Heart left ventricle (tissue), 16 donors: Measurements from ENCODE around the gene ABTB2. TPM values are rescaled to one million over a fixed set of nuclear protein-coding genes. Genes with fewer than 3 reads are reported as not detected.

ENCODE experiments used
- ATAC-seq, 4 donors: fragments of 200-7000 bp; cut with Tn5 transposase; one replicate each; pipeline ENCODE4 v1.9.1; 2020 to 2022; ENCODE audit warnings: moderate library complexity in 4 of 4, mild to moderate bottlenecking in 3 of 4, moderate number of reproducible peaks in 1 of 4
- DNase-seq, 5 donors: peaks; one replicate each; pipeline ENCODE4 v3.0.0-alpha.2; 2020
- H3K27ac ChIP-seq, 12 donors: fragments of 200-600 bp; sonication (generic) in 4 of 12; one replicate each; pipeline versions ENCODE4 v1.5.0 to v1.8.0; 2016 to 2022; ENCODE audit warnings: mild to moderate bottlenecking in 2 of 12
- H3K27me3 ChIP-seq, 9 donors: fragments of 200-600 bp; sonication (generic) in 2 of 9; one replicate each; pipeline versions ENCODE4 v1.5.1 to v1.8.0; 2016 to 2022; ENCODE audit warnings: mild to moderate bottlenecking in 3 of 9
- H3K36me3 ChIP-seq, 9 donors: fragments of 200-600 bp; sonication (generic) in 2 of 9; one replicate each; pipeline versions ENCODE4 v1.5.0 to v1.8.0; 2018 to 2022; ENCODE audit warnings: mild to moderate bottlenecking in 2 of 9
- H3K4me1 ChIP-seq, 12 donors: fragments of 200-600 bp; sonication (generic) in 4 of 12; one replicate each; pipeline versions ENCODE4 v1.5.0 to v1.8.0; 2016 to 2022; ENCODE audit warnings: mild to moderate bottlenecking in 3 of 12
- H3K4me3 ChIP-seq, 12 donors: fragments of 200-600 bp; sonication (generic) in 4 of 12; one replicate each; pipeline versions ENCODE4 v1.5.0 to v1.8.0; 2017 to 2022; ENCODE audit warnings: mild to moderate bottlenecking in 9 of 12, moderate library complexity in 4 of 12
- H3K9me3 ChIP-seq, 12 donors: fragments of 200-600 bp; sonication (generic) in 4 of 12; one replicate each; pipeline versions ENCODE4 v1.5.0 to v1.8.0; 2016 to 2022; ENCODE audit warnings: mild to moderate bottlenecking in 1 of 12
- CTCF ChIP-seq, 12 donors: fragments of 200-600 bp; sonication (generic) in 4 of 12; IDR thresholded peaks; one replicate each; pipeline versions ENCODE4 v1.5.0 to v1.8.0; 2018 to 2022; ENCODE audit warnings: antibody characterized with exemption in 12 of 12, mild to moderate bottlenecking in 5 of 12
- POLR2A ChIP-seq, 2 donors: fragments of 450-650 bp; IDR thresholded peaks; one replicate each; pipeline ENCODE4 v1.6.1; 2017; ENCODE audit warnings: antibody characterized with exemption in 2 of 2, mild to moderate bottlenecking in 2 of 2, moderate library complexity in 2 of 2
- WGBS, 4 donors: extraction: QIAGEN DNeasy Blood & Tissue Kit in 2 of 4; methylation state at CpG; one replicate each; pipeline versions ENCODE4 v1.1.5 to v1.1.7; 2013 to 2018; 5-methylcytosine and 5-hydroxymethylcytosine counted together
- intact Hi-C, 10 donors: fragments of 100-400 bp; cut with DNase I; formaldehyde crosslinking; loops; one replicate each; pipeline versions ENCODE4 v1.11.1 to v1.14.2; 2022
- polyA plus RNA-seq, 2 donors: library from polyadenylated mRNA; stranded (reverse); fragments of 200-250 nt; gene quantifications; one replicate each; pipeline ENCODE4 v1.2.3, GENCODE V29; 2013
- total RNA-seq, 9 donors: library from RNA; depleted of rRNA in 2 of 9; stranded (reverse); fragments of >200 nt in 2 of 9; fragmentation: NEBNext Ultra II Directional in 3 of 9; extraction: Animal tissue kit (Norgen Biotek cat#: 25700) in 3 of 9; gene quantifications; one replicate each; pipeline versions ENCODE4 v1.1.0 to v1.2.4, GENCODE V29; 2016 to 2023
- donor health status: ischemic (EF 13 %, LVEDD 7.1; RV severe dilation, severe dysfunction).
- donor health status: healthy with polysubstance abuse.
- donor health status: DM: no; HTN: yes; CAD: no.
- donor health status: DM: no; HTN: no; CAD: no.
- donor health status: ischemic (EF 25% LVEDD 6.9; RV normal size, moderate dysfunction).
- donor health status: ischemic (EF 25% LVEDD 5.7; RV mildly dilated, moderate dysfunction).
- donor health status: healthy.
- donor health status: DM: yes; HTN: yes; CAD: no.
- donor health status: ischemic (EF 35%, LVEDD 5.7; RV mildly dilated, moderate dysfunction).
- donor health status: nonischemic (EF 11% LVEDD 7.7; RV severe dilation, severe dysfunction).
- donor health status: DM: yes; HTN: yes; CAD: no.
- donor health status: PGD.
- donor health status: ischemic (EF 29% LVEDD 5.4; RV normal size, mild dysfunction).
- donor health status: nonischemic (EF 23%, LVEDD 6.1; RV moderate dilation, normal function).

The ABTB2 gene
- total and polyA plus RNA-seq, 11 donors = 3.3 to 27.1 (median 12.5) TPM

- no peaks in the 10 kb centered on the region for H3K36me3 ChIP-seq
- intact Hi-C loops = loop anchor here in 9 of 10 donors (5.0 to 10.0 kb wide), 11 partner anchors 44 to 502 kb away; partner anchors contain the start of genes NAT10 (in 2 of the 9) and CAPRIN1 (in 1 of the 9)
- no peaks in the 10 kb centered on the region for H3K9me3 ChIP-seq
- H3K27me3 ChIP-seq = peaks cover 0 to 22% (median 6%) of the 10 kb centered on the region in 9 donors
- H3K27ac ChIP-seq = peak overlapping the region in 7 of 12 donors; percentile 64 to 89 (median 83)
- TF ChIP-seq POLR2A (IDR thresholded peaks at IDR 0.05) (no peak), CTCF (IDR thresholded peaks at IDR 0.05) (no peak)
- DNase-seq = peak in 3 of 5 donors; percentile 23 to 41 (median 27)
- ATAC-seq = no peak
- WGBS, 4 donors = 2 to 7% (median 4%) methylated on average over 13 to 19 of the region's 19 CpGs
- peaks cover 0 to 44% (median 30%) of the 10 kb centered on the region in 12 donors for H3K4me1 ChIP-seq
- peak overlapping the region; percentile 42 to 84 (median 64) for H3K4me3 ChIP-seq
Measured at GRCh38 chr11:34356576-34356912, 1.3 kb downstream of the ABTB2 start.

GRCh38 chr11:34356130-34356529 is 1.7 kb downstream of the ABTB2 start:
- Histone ChIP-seq H3K27ac (peak overlapping the region in 1 of 12 donors; percentile 64), H3K9me3 (no peaks in the 10 kb centered on the region), H3K36me3 (no peaks in the 10 kb centered on the region), H3K4me1 (peaks cover 0 to 44% (median 32%) of the 10 kb centered on the region in 12 donors), H3K4me3 (peak overlapping the region; percentile 42 to 84 (median 64)), H3K27me3 (peaks cover 0 to 22% (median 6%) of the 10 kb centered on the region in 9 donors)
- no peak for DNase-seq
- 37 to 45% (median 41%) methylated on average over 7 of the region's 7 CpGs for WGBS, 4 donors
- ATAC-seq = no peak
- intact Hi-C loops = loop anchor here in 9 of 10 donors (5.0 to 10.0 kb wide), 11 partner anchors 44 to 501 kb away; partner anchors contain the start of genes NAT10 (in 2 of the 9) and CAPRIN1 (in 1 of the 9)
- TF ChIP-seq CTCF (IDR thresholded peaks at IDR 0.05) (no peak), POLR2A (IDR thresholded peaks at IDR 0.05) (no peak)

- H3K4me3 ChIP-seq = peak overlapping the region; percentile 3 to 84 (median 64)
- 65 to 80% (median 71%) methylated on average over 3 of the region's 3 CpGs for WGBS, 4 donors
- intact Hi-C loops = loop anchor here in 9 of 10 donors (5.0 to 10.0 kb wide), 11 partner anchors 43 to 501 kb away; partner anchors contain the start of genes NAT10 (in 2 of the 9) and CAPRIN1 (in 1 of the 9)
- ATAC-seq (no peak), DNase-seq (no peak)
- H3K9me3 ChIP-seq = no peaks in the 10 kb centered on the region
- peaks cover 0 to 44% (median 32%) of the 10 kb centered on the region in 12 donors for H3K4me1 ChIP-seq
- no peaks in the 10 kb centered on the region for H3K36me3 ChIP-seq
- no peak overlapping the region for H3K27ac ChIP-seq
- no peak for TF ChIP-seq POLR2A (IDR thresholded peaks at IDR 0.05)
- TF ChIP-seq CTCF (IDR thresholded peaks at IDR 0.05) = no peak
- peaks cover 0 to 22% (median 6%) of the 10 kb centered on the region in 9 donors for H3K27me3 ChIP-seq
Measured at GRCh38 chr11:34355726-34356125, 2.1 kb downstream of the ABTB2 start.

GRCh38 chr11:34354782-34355181 is 3.0 kb downstream of the ABTB2 start:
- Histone ChIP-seq H3K9me3 (no peaks in the 10 kb centered on the region), H3K27ac (no peak overlapping the region), H3K27me3 (peaks cover 0 to 22% (median 6%) of the 10 kb centered on the region in 9 donors), H3K4me1 (peaks cover 0 to 51% (median 32%) of the 10 kb centered on the region in 12 donors), H3K4me3 (peak overlapping the region in 2 of 12 donors; percentile 77 to 84), H3K36me3 (no peaks in the 10 kb centered on the region)
- TF ChIP-seq CTCF (IDR thresholded peaks at IDR 0.05) = no peak
- no peak for TF ChIP-seq POLR2A (IDR thresholded peaks at IDR 0.05)
- no peak for ATAC-seq
- no peak for DNase-seq
- intact Hi-C loops = loop anchor here in 9 of 10 donors (5.0 to 10.0 kb wide), 11 partner anchors 42 to 500 kb away; partner anchors contain the start of genes NAT10 (in 2 of the 9) and CAPRIN1 (in 1 of the 9)
